HepG2 (cell line): Measurements from ENCODE around the gene CFL1. TPM values are rescaled to one million over a fixed set of nuclear protein-coding genes. Genes with fewer than 3 reads are reported as not detected.

Experiments used
- ADNP ChIP-seq: sonication (generic); formaldehyde crosslinking; IDR thresholded peaks from 2 replicates; pipeline ENCODE4 v1.4.0; 2020; ENCODE audit warnings: missing genetic modification reagents
- AGO2 ChIP-seq: fragments of 200-400 bp; formaldehyde crosslinking; optimal IDR thresholded peaks from 2 replicates; pipeline ENCODE3; 2017; ENCODE audit warnings: mild to moderate bottlenecking, low read depth, low read length, moderate library complexity
- CHCHD3 ChIP-seq: sonication (generic); formaldehyde crosslinking; IDR thresholded peaks from 2 replicates; pipeline ENCODE4 v1.8.0; 2022; ENCODE audit warnings: mild to moderate bottlenecking, missing genetic modification reagents, moderate library complexity
- EHMT2 ChIP-seq: fragments of 200-600 bp; sonication (generic); IDR thresholded peaks from 2 replicates; pipeline ENCODE4 v1.7.0; 2017; ENCODE audit warnings: antibody characterized with exemption, low read depth, low read length, borderline replicate concordance
- GABPA ChIP-seq, 2 experiments: IDR thresholded peaks; 2 replicates each; pipeline ENCODE4 v1.6.1; 2011 to 2016; ENCODE audit warnings: low read depth in 2 of 2, low read length in 1 of 2, missing biosample characterization in 1 of 2, missing genetic modification characterization in 1 of 2
- HDAC1 ChIP-seq: sonication (generic); formaldehyde crosslinking; IDR thresholded peaks from 2 replicates; pipeline ENCODE4 v1.5.1; 2020; ENCODE audit warnings: mild to moderate bottlenecking, missing genetic modification reagents
- HDAC6 ChIP-seq: fragments of 200-600 bp; sonication (generic); IDR thresholded peaks from 2 replicates; pipeline ENCODE4 v1.7.0; 2017; ENCODE audit warnings: mild to moderate bottlenecking, antibody characterized with exemption, low read length, low read depth
- MLLT10 ChIP-seq: sonication (generic); formaldehyde crosslinking; IDR thresholded peaks from 2 replicates; pipeline ENCODE4 v1.4.0; 2020; ENCODE audit warnings: missing genetic modification reagents
- NFKBIZ ChIP-seq: IDR thresholded peaks from 2 replicates; pipeline ENCODE4 v1.6.1; 2018; ENCODE audit warnings: missing genetic modification reagents, missing compliant biosample characterization
- NFYB ChIP-seq: sonication (generic); formaldehyde crosslinking; IDR thresholded peaks from 2 replicates; pipeline ENCODE4 v1.4.0; 2020; ENCODE audit warnings: missing genetic modification reagents
- ONECUT2 ChIP-seq: sonication (generic); formaldehyde crosslinking; IDR thresholded peaks from 2 replicates; pipeline ENCODE4 v1.4.0; 2020; ENCODE audit warnings: missing genetic modification reagents
- SNRNP70 ChIP-seq: fragments of 200-400 bp; formaldehyde crosslinking; IDR thresholded peaks from 2 replicates; pipeline ENCODE4 v1.6.1; 2017; ENCODE audit warnings: mild to moderate bottlenecking, low read depth, low read length, moderate library complexity
- SP140L ChIP-seq: sonication (generic); formaldehyde crosslinking; IDR thresholded peaks from 2 replicates; pipeline ENCODE4 v1.4.0; 2020; ENCODE audit warnings: missing genetic modification reagents, borderline replicate concordance
- TBP ChIP-seq: sonication (generic); formaldehyde crosslinking; IDR thresholded peaks from 2 replicates; pipeline ENCODE4 v1.5.0; 2020; ENCODE audit warnings: missing genetic modification reagents
- ZNF136 ChIP-seq: sonication (generic); formaldehyde crosslinking; IDR thresholded peaks from 2 replicates; pipeline ENCODE4 v1.8.1; 2022; ENCODE audit warnings: low read depth, mild to moderate bottlenecking, moderate library complexity, missing genetic modification reagents
- ZNF180 ChIP-seq: sonication (generic); formaldehyde crosslinking; IDR thresholded peaks from 2 replicates; pipeline ENCODE4 v1.4.0; 2020; ENCODE audit warnings: low read depth, missing genetic modification reagents, borderline replicate concordance
- ZNF296 ChIP-seq: sonication (generic); formaldehyde crosslinking; conservative IDR thresholded peaks from 2 replicates; pipeline ENCODE4 v1.5.0; 2020; ENCODE audit warnings: mild to moderate bottlenecking, missing genetic modification reagents
- ZNF432 ChIP-seq: sonication (generic); formaldehyde crosslinking; IDR thresholded peaks from 2 replicates; pipeline ENCODE4 v1.5.0; 2020; ENCODE audit warnings: missing genetic modification reagents, mild to moderate bottlenecking, borderline replicate concordance
- ZNF530 ChIP-seq: sonication (generic); formaldehyde crosslinking; IDR thresholded peaks from 2 replicates; pipeline ENCODE4 v1.5.0; 2020; ENCODE audit warnings: low read depth, mild to moderate bottlenecking, missing genetic modification reagents
- ZNF564 ChIP-seq: sonication (generic); formaldehyde crosslinking; IDR thresholded peaks from 2 replicates; pipeline ENCODE4 v1.8.1; 2023; ENCODE audit warnings: mild to moderate bottlenecking, missing genetic modification reagents
- ZNF589 ChIP-seq: sonication (generic); formaldehyde crosslinking; conservative IDR thresholded peaks from 2 replicates; pipeline ENCODE4 v1.8.0; 2022; ENCODE audit warnings: mild to moderate bottlenecking, moderate library complexity, missing genetic modification reagents
- polyA plus RNA-seq, 8 experiments: library from polyadenylated mRNA; depleted of rRNA in 3 of 8; stranded (reverse) in 7 of 8; unstranded in 1 of 8; fragments of >200 nt; fragmentation: Illumina TruSeq in 4 of 8; extraction: Trizol in 4 of 8; gene quantifications; 2 replicates each; pipeline versions ENCODE4 v1.2.1 to v1.2.3, GENCODE V29; 2011 to 2016; ENCODE audit warnings: low read depth in 4 of 8, missing spikeins in 1 of 8, mixed read lengths in 1 of 8; ENCODE audit not compliant: insufficient read depth in 1 of 8
- total RNA-seq, 5 experiments: library from RNA; depleted of rRNA; stranded (reverse); fragments of >200 nt; fragmentation: Illumina TruSeq; extraction: Trizol; gene quantifications; 2 replicates each; pipeline ENCODE4 v1.2.3, GENCODE V29; 2016; ENCODE audit warnings: low read depth in 1 of 5
- TF ChIP-seq, protein P1 (sequence below): sonication (generic); formaldehyde crosslinking; IDR thresholded peaks from 2 replicates; pipeline ENCODE4 v1.4.0; 2020; ENCODE audit warnings: low read depth, mild to moderate bottlenecking, missing genetic modification reagents
- TF ChIP-seq, protein P2 (sequence below): IDR thresholded peaks from 2 replicates; pipeline ENCODE4 v1.6.1; 2016; ENCODE audit warnings: missing genetic modification reagents, missing compliant biosample characterization
- TF ChIP-seq, protein P3 (sequence below): sonication (generic); formaldehyde crosslinking; IDR thresholded peaks from 2 replicates; pipeline ENCODE4 v1.4.0; 2020; ENCODE audit warnings: missing genetic modification reagents
- TF ChIP-seq, protein P4 (sequence below), 2 experiments: IDR thresholded peaks; 2 replicates each; pipeline ENCODE4 v1.6.1; 2011 to 2012; ENCODE audit warnings: low read length in 2 of 2, borderline replicate concordance in 1 of 2, low read depth in 1 of 2, mild to moderate bottlenecking in 1 of 2, moderate library complexity in 1 of 2

The CFL1 gene
- total and polyA plus RNA-seq, 2 of the 13 experiments (the other 11 are each of a cell fraction or from before 2014, with no cell fraction given), result 379 to 383 TPM

DNA sequence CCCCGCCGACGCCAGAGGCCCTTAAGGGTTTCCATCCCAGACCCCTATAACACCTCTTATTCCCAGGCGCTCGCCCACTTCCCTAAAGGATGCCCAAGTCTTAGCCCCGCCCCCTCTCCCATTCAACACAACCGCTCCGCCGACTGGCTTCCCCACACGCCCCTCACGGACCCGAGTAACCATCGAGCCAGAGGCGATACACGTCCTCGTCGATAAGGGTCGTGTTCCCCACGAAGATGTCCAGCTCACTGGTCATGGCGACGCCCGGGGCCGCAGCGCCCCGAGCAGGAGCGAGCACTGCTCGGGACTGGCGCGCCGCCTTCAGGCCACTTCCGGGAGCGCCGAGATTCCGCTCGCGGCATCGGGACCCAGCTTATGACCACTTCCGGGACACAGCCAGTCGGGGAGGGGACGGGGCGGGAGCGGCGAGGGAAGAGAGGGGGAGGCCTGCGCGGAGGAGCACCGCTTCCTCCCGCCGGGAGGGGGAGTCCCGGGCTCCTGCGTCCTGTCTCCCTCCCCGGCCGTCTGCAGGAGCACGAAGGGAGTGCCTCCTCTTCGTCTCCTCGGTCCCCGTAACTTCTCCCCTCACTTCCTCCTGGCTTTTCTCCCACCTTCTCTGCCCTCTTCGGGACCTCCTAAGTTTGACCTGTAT, 30.3 kb upstream of the CFL1 start, which contains the start of gene FIBP (continued):
- TF ChIP-seq ZNF589 (CRISPR knock-in tag) (no peak), EHMT2 (no peak), ONECUT2 (CRISPR knock-in tag) (no peak), SP140L (CRISPR knock-in tag) (no peak), ADNP (0 out of 2 replicates have a peak, but pooled peaks have one; percentile 37), ZNF296 (no peak), GABPA (IDR thresholded peaks at IDR 0.05; ENCODE audit: low read depth, low read length) (no peak), GABPA (CRISPR knock-in tag; IDR thresholded peaks at IDR 0.05; ENCODE audit: low read depth) (peak; percentile 93), ZNF136 (peak; percentile 37; the same call in 1 of the 2 replicates), AGO2 (peak; percentile 69), SNRNP70 (no peak), TBP (no peak), ZNF530 (CRISPR knock-in tag) (no peak), NFKBIZ (no peak; the same call in 1 of the 2 replicates), MLLT10 (CRISPR knock-in tag) (no peak), CHCHD3 (CRISPR knock-in tag) (no peak), NFYB (CRISPR knock-in tag) (peak; percentile 49; the same call in 1 of the 2 replicates), ZNF180 (CRISPR knock-in tag) (no peak), HDAC1 (CRISPR knock-in tag) (peak; percentile 91), ZNF432 (no peak), ZNF564 (no peak; the same call in 1 of the 2 replicates), HDAC6 (no peak)
- TF ChIP-seq, protein P1, sequence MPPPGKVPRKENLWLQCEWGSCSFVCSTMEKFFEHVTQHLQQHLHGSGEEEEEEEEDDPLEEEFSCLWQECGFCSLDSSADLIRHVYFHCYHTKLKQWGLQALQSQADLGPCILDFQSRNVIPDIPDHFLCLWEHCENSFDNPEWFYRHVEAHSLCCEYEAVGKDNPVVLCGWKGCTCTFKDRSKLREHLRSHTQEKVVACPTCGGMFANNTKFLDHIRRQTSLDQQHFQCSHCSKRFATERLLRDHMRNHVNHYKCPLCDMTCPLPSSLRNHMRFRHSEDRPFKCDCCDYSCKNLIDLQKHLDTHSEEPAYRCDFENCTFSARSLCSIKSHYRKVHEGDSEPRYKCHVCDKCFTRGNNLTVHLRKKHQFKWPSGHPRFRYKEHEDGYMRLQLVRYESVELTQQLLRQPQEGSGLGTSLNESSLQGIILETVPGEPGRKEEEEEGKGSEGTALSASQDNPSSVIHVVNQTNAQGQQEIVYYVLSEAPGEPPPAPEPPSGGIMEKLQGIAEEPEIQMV (CRISPR knock-in tag), result no peak
- TF ChIP-seq, protein P2, sequence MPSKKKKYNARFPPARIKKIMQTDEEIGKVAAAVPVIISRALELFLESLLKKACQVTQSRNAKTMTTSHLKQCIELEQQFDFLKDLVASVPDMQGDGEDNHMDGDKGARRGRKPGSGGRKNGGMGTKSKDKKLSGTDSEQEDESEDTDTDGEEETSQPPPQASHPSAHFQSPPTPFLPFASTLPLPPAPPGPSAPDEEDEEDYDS, result 0 out of 2 replicates have a peak, but pooled peaks have one; percentile 34
- TF ChIP-seq, protein P3, sequence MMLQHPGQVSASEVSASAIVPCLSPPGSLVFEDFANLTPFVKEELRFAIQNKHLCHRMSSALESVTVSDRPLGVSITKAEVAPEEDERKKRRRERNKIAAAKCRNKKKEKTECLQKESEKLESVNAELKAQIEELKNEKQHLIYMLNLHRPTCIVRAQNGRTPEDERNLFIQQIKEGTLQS, result no peak
- TF ChIP-seq, protein P4, sequence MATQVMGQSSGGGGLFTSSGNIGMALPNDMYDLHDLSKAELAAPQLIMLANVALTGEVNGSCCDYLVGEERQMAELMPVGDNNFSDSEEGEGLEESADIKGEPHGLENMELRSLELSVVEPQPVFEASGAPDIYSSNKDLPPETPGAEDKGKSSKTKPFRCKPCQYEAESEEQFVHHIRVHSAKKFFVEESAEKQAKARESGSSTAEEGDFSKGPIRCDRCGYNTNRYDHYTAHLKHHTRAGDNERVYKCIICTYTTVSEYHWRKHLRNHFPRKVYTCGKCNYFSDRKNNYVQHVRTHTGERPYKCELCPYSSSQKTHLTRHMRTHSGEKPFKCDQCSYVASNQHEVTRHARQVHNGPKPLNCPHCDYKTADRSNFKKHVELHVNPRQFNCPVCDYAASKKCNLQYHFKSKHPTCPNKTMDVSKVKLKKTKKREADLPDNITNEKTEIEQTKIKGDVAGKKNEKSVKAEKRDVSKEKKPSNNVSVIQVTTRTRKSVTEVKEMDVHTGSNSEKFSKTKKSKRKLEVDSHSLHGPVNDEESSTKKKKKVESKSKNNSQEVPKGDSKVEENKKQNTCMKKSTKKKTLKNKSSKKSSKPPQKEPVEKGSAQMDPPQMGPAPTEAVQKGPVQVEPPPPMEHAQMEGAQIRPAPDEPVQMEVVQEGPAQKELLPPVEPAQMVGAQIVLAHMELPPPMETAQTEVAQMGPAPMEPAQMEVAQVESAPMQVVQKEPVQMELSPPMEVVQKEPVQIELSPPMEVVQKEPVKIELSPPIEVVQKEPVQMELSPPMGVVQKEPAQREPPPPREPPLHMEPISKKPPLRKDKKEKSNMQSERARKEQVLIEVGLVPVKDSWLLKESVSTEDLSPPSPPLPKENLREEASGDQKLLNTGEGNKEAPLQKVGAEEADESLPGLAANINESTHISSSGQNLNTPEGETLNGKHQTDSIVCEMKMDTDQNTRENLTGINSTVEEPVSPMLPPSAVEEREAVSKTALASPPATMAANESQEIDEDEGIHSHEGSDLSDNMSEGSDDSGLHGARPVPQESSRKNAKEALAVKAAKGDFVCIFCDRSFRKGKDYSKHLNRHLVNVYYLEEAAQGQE (IDR thresholded peaks at IDR 0.05; ENCODE audit: borderline replicate concordance in 1 of 2, low read depth in 1 of 2, low read length in 2 of 2), result peak in 1 of 2 experiments; percentile 28; a peak in 1 of 4 replicates
